ENCODE measurements around the gene TOP3B. TPM values are rescaled to one million over a fixed set of nuclear protein-coding genes. Genes with fewer than 3 reads are reported as not detected.
A peak's percentile ranks its signal among the peaks of the same experiment; 100 is the strongest.

The TOP3B gene
- total RNA-seq, 4 donors from 2014 or later: 8.9 to 24.9 (median 18.6) TPM

- peaks cover 0 to 81% (median 30%) of the 10 kb centered on the region in 3 donors for H3K4me1 ChIP-seq
- H3K9me3 ChIP-seq: no peaks in the 10 kb centered on the region
- ATAC-seq: no peak
- peak overlapping the region in 3 of 4 donors; percentile 59 to 93 (median 71) for H3K27ac ChIP-seq
- no peaks in the 10 kb centered on the region for H3K27me3 ChIP-seq
- WGBS, 2 donors (ENCODE audit: low coverage in 1 of 2): 82% methylated on average over 4 of the region's 8 CpGs; no CpG with 5 or more reads in 1 of the 2 donors
- H3K36me3 ChIP-seq: peaks cover 0 to 17% of the 10 kb centered on the region in 2 donors
- no peak for TF ChIP-seq CTCF (IDR thresholded peaks at IDR 0.05)
- no peak for TF ChIP-seq POLR2A (IDR thresholded peaks at IDR 0.05)
- no peak for TF ChIP-seq POLR2AphosphoS5 (IDR thresholded peaks at IDR 0.05)
- TF ChIP-seq EP300 (IDR thresholded peaks at IDR 0.05): no peak
- no peak overlapping the region for H3K4me3 ChIP-seq
Measured at GRCh38 chr22:21949569-21949918, 33.0 kb downstream of the TOP3B start.

- 95% methylated on average over 3 of the region's 7 CpGs; no CpG with 5 or more reads in 1 of the 2 donors for WGBS, 2 donors (ENCODE audit: low coverage in 1 of 2)
- no peaks in the 10 kb centered on the region for H3K9me3 ChIP-seq
- H3K36me3 ChIP-seq: peaks cover 0 to 23% of the 10 kb centered on the region in 2 donors
- no peak for ATAC-seq
- H3K4me3 ChIP-seq: no peak overlapping the region
- H3K4me1 ChIP-seq: peaks cover 0 to 86% (median 31%) of the 10 kb centered on the region in 3 donors
- peak overlapping the region in 3 of 4 donors; percentile 59 to 93 (median 71) for H3K27ac ChIP-seq
- no peaks in the 10 kb centered on the region for H3K27me3 ChIP-seq
- TF ChIP-seq EP300 (IDR thresholded peaks at IDR 0.05): no peak
- no peak for TF ChIP-seq CTCF (IDR thresholded peaks at IDR 0.05)
- no peak for TF ChIP-seq POLR2A (IDR thresholded peaks at IDR 0.05)
- no peak for TF ChIP-seq POLR2AphosphoS5 (IDR thresholded peaks at IDR 0.05)
Measured at GRCh38 chr22:21948824-21949568, 33.6 kb downstream of the TOP3B start.

- no peak for ATAC-seq
- Histone ChIP-seq H3K36me3 (peaks cover 0 to 29% of the 10 kb centered on the region in 2 donors), H3K4me1 (peaks cover 0 to 92% (median 37%) of the 10 kb centered on the region in 3 donors), H3K9me3 (no peaks in the 10 kb centered on the region), H3K27me3 (no peaks in the 10 kb centered on the region), H3K4me3 (no peak overlapping the region), H3K27ac (peak overlapping the region in 3 of 4 donors; percentile 59 to 93 (median 71))
- TF ChIP-seq EP300 (IDR thresholded peaks at IDR 0.05) (no peak), POLR2A (IDR thresholded peaks at IDR 0.05) (no peak), CTCF (IDR thresholded peaks at IDR 0.05) (no peak), POLR2AphosphoS5 (IDR thresholded peaks at IDR 0.05) (no peak)
- WGBS, 2 donors (ENCODE audit: low coverage in 1 of 2): 53 to 67% methylated on average over 1 to 7 of the region's 8 CpGs
Measured at GRCh38 chr22:21948390-21948789, 34.2 kb downstream of the TOP3B start.

- Histone ChIP-seq H3K27me3 (no peaks in the 10 kb centered on the region), H3K4me3 (no peak overlapping the region), H3K27ac (peak overlapping the region in 3 of 4 donors; percentile 71 to 93 (median 76)), H3K9me3 (no peaks in the 10 kb centered on the region), H3K4me1 (peaks cover 0 to 97% (median 44%) of the 10 kb centered on the region in 3 donors), H3K36me3 (peaks cover 0 to 30% of the 10 kb centered on the region in 2 donors)
- TF ChIP-seq POLR2AphosphoS5 (IDR thresholded peaks at IDR 0.05) (no peak), CTCF (IDR thresholded peaks at IDR 0.05) (peak in 3 of 4 experiments; percentile 48 to 61 (median 54)), EP300 (IDR thresholded peaks at IDR 0.05) (no peak), POLR2A (IDR thresholded peaks at IDR 0.05) (no peak)
- ATAC-seq: no peak
- WGBS, 2 donors (ENCODE audit: low coverage in 1 of 2): 27 to 34% methylated on average over 5 to 13 of the region's 16 CpGs
Measured at GRCh38 chr22:21947040-21948014, 35.3 kb downstream of the TOP3B start.
